Neural cell (in vitro differentiated cells): ENCODE measurements around the gene GIPC2.

Experiments
- EZH2 ChIP-seq: fragments of 200-600, 300-800 bp; shearing (Covaris generic), sonication (generic); IDR thresholded peaks from 2 replicates; pipeline ENCODE4 v1.6.1; 2014; ENCODE audit warnings: antibody characterized with exemption, low read length, borderline replicate concordance, mild to moderate bottlenecking; ENCODE audit not compliant: insufficient read depth, poor library complexity, severe bottlenecking
- TF ChIP-seq, protein P1 (sequence below): fragments of 450-650 bp; IDR thresholded peaks from 2 replicates; pipeline ENCODE4 v1.5.1; 2014; ENCODE audit warnings: antibody characterized with exemption, mild to moderate bottlenecking, moderate library complexity; ENCODE audit not compliant: poor library complexity, severe bottlenecking

DNA sequence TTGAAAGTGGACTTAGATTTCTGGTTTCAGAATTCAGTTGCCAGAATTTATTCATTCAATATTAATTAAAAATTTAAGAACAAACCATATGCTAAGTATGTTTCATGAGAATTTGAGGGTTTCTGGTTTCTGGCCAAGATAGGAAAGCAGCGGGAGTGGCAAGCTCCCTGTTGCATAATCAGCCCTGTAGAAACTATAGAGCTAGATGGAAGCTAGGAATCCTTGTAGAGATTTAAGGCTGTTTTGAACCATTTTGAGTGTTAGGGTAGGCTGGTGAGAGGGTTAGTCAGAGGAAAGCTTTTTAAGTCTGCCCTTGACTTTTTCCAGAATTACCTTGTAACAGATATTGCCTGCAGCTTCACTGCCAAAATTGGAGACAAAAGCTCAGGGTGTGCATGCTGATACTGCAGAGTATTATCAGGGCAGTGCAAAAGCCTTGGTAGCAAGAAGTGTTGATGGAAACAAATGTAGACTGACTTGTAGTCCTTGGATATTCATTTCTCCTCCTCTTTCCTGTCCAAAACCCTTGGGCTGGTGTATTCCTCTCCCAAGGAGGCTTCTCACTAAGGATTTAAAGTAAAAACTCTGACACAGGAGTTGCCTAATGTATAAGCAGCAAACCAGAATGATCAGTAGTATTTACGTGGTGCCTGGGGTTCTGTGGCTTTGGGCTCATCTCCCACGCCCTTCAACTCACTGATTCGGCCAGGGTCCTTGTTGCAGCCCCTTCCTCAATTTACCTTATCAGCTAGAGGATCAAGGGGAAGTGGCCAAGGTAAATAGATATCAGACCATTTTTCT is 12.6 kb upstream of the GIPC2 start:
- TF ChIP-seq, protein P1, sequence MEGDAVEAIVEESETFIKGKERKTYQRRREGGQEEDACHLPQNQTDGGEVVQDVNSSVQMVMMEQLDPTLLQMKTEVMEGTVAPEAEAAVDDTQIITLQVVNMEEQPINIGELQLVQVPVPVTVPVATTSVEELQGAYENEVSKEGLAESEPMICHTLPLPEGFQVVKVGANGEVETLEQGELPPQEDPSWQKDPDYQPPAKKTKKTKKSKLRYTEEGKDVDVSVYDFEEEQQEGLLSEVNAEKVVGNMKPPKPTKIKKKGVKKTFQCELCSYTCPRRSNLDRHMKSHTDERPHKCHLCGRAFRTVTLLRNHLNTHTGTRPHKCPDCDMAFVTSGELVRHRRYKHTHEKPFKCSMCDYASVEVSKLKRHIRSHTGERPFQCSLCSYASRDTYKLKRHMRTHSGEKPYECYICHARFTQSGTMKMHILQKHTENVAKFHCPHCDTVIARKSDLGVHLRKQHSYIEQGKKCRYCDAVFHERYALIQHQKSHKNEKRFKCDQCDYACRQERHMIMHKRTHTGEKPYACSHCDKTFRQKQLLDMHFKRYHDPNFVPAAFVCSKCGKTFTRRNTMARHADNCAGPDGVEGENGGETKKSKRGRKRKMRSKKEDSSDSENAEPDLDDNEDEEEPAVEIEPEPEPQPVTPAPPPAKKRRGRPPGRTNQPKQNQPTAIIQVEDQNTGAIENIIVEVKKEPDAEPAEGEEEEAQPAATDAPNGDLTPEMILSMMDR: no peak
- TF ChIP-seq EZH2: no peak
